ENCODE measurements around the gene EIF2S1.

DNA sequence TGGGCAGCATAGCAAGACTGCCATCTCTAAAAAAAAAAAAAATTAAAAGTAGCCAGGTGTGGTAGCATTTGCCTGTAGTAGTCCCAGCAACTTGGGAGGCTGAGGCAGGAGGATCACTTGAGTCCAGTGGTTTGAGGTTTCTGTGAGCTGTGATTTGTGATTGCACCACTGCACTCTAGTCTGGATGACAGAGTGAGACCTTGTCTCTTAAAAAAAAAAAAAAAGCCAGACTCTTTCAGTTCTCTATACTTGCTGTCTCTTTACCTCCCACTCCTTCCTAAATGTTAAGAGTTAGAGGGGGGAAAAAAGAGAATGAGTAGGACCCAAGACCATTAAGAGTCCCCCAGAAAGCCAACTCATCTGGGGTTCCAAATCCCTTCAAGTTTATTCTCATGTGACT lies 17.8 kb downstream of the EIF2S1 start:
- TF ChIP-seq POLR2A (IDR thresholded peaks at IDR 0.05) = no peak
- TF ChIP-seq, protein P1, sequence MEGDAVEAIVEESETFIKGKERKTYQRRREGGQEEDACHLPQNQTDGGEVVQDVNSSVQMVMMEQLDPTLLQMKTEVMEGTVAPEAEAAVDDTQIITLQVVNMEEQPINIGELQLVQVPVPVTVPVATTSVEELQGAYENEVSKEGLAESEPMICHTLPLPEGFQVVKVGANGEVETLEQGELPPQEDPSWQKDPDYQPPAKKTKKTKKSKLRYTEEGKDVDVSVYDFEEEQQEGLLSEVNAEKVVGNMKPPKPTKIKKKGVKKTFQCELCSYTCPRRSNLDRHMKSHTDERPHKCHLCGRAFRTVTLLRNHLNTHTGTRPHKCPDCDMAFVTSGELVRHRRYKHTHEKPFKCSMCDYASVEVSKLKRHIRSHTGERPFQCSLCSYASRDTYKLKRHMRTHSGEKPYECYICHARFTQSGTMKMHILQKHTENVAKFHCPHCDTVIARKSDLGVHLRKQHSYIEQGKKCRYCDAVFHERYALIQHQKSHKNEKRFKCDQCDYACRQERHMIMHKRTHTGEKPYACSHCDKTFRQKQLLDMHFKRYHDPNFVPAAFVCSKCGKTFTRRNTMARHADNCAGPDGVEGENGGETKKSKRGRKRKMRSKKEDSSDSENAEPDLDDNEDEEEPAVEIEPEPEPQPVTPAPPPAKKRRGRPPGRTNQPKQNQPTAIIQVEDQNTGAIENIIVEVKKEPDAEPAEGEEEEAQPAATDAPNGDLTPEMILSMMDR (IDR thresholded peaks at IDR 0.05) = no peak
